GM12874 (cell line): ENCODE data around the gene LUC7L2.

Experiments used
- TF ChIP-seq, protein P1 (sequence below): IDR thresholded peaks from 2 replicates; pipeline ENCODE4 v1.5.1; 2011; ENCODE audit warnings: low read depth, mild to moderate bottlenecking, control low read depth, low read length, moderate library complexity; ENCODE audit not compliant: insufficient read depth

The LUC7L2 gene

GRCh38 chr7:139427029-139427420 is 67.3 kb downstream of the LUC7L2 start:
- TF ChIP-seq, protein P1, sequence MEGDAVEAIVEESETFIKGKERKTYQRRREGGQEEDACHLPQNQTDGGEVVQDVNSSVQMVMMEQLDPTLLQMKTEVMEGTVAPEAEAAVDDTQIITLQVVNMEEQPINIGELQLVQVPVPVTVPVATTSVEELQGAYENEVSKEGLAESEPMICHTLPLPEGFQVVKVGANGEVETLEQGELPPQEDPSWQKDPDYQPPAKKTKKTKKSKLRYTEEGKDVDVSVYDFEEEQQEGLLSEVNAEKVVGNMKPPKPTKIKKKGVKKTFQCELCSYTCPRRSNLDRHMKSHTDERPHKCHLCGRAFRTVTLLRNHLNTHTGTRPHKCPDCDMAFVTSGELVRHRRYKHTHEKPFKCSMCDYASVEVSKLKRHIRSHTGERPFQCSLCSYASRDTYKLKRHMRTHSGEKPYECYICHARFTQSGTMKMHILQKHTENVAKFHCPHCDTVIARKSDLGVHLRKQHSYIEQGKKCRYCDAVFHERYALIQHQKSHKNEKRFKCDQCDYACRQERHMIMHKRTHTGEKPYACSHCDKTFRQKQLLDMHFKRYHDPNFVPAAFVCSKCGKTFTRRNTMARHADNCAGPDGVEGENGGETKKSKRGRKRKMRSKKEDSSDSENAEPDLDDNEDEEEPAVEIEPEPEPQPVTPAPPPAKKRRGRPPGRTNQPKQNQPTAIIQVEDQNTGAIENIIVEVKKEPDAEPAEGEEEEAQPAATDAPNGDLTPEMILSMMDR: no peak

GRCh38 chr7:139427788-139428187 is 68.1 kb downstream of the LUC7L2 start:
- TF ChIP-seq, protein P1: no peak

GRCh38 chr7:139430443-139430842 is 70.7 kb downstream of the LUC7L2 start:
- TF ChIP-seq, protein P1: no peak

DNA sequence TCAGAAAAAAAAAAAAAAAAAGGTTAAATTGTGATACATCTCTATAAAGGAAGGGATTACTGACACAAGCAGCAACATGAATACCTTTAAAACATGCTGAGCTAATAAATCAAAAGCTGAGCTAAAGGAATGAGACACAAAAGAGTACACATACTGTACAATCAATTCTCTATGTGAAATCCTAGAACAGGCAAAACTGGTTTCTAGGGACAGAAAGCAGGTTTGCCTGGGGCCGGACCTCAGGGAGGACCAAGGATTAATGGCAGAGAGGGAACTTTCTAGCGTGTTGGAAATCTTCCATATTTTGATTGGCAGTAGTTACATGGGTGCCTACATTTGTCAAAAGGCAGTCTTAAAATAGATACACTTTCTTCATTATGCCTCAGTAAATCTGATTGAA is 71.3 kb downstream of the LUC7L2 start:
- TF ChIP-seq, protein P1: no peak

DNA sequence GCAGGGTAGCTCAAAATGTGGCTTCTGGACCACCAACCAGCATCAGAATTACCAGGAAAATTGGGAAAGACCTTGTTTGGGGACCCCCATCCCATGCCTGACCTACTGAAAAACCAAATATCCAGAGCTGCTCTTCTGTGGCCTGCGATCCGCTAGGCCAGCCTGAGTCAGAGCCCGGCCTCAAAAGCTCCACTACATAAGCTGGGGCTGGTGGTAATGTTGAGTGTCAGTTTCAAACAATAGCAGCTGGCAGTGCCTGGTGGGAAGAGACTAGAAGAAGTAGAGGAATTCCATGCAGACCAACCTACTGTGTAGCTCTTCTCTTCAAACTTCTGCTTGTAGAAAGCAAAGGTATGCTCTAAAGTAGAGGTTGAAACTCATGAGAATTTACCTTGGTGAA is 71.8 kb downstream of the LUC7L2 start:
- TF ChIP-seq, protein P1: no peak

DNA sequence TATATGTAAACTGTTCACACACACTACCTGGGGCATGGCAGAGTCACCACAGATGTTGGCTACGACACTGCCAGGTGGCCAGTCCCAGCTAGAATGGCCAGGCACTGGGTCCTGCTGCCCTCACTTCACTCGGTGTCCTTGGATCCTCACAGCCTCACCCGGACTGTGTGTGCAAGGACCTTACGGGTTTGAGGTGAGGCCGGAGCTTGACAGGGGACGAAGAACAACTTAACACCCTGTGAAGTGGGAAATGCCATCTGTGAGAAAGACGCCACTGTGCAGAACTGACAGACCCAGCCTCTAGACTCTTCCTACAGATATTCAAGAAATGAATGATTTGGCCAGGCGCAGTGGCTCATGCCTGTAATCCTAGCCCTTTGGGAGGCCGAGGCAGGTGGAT is 77.1 kb downstream of the LUC7L2 start:
- TF ChIP-seq, protein P1: no peak

GRCh38 chr7:139439375-139439774 is 79.7 kb downstream of the LUC7L2 start:
- TF ChIP-seq, protein P1: no peak

GRCh38 chr7:139441961-139442360 is 82.3 kb downstream of the LUC7L2 start:
- TF ChIP-seq, protein P1: no peak
